Measurements from ENCODE around the gene MYLK4.

Gene MYLK4

DNA sequence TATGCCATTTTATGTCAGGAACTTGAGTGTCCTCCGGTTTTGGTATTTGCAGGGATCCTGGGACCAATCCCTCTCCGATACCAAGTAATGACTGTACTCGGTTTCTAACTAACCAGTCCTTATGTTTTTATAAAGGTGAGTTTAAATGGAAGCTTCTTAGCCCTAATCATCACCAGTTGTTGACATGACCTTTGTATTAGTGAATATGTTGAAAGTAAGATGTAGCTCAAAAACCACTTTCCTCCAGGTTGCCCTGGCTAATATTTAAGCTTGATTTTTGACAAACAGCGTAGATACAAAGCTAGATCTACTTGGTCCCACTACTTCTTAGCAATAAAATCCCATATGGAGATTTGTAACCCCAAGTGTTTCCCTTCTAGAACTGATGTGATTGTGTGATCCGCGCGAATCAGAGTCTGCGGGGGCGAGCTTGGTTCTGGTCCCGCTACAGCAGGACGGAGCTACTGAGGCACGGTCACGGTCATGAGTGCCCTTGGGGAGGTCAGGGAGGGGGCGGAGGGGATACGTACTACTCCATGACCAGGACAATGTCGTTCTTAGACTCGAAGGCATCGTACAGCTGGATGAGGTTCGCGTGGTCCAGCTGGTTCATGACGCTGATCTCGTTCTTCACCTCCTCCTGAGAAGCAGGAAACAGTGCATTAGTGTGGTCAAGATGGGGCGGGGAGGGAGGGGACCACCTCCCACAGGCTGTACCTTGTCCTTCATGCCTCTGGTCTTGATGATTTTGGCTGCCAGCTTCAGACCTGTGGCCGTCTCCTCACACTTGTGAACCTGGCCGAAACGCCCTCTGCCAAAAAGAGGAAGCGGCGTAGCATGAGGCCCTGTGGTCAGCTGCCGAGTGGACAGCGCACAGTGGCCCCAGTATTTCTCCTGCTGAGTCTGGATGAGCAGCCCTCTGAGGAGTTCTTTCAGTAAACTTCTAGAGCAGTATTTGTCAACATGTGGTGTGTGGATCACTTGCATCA lies 65.7 kb downstream of the MYLK4 start:
- H3K36me3 ChIP-seq: no peaks in the 10 kb centered on the region
- TF ChIP-seq, protein P1, sequence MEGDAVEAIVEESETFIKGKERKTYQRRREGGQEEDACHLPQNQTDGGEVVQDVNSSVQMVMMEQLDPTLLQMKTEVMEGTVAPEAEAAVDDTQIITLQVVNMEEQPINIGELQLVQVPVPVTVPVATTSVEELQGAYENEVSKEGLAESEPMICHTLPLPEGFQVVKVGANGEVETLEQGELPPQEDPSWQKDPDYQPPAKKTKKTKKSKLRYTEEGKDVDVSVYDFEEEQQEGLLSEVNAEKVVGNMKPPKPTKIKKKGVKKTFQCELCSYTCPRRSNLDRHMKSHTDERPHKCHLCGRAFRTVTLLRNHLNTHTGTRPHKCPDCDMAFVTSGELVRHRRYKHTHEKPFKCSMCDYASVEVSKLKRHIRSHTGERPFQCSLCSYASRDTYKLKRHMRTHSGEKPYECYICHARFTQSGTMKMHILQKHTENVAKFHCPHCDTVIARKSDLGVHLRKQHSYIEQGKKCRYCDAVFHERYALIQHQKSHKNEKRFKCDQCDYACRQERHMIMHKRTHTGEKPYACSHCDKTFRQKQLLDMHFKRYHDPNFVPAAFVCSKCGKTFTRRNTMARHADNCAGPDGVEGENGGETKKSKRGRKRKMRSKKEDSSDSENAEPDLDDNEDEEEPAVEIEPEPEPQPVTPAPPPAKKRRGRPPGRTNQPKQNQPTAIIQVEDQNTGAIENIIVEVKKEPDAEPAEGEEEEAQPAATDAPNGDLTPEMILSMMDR (IDR thresholded peaks at IDR 0.05): no peak
- no peaks in the 10 kb centered on the region for H3K27me3 ChIP-seq
- H3K27ac ChIP-seq: no peak overlapping the region
- H3K4me3 ChIP-seq: no peak overlapping the region
- intact Hi-C loops (cut with DNase I; ENCODE audit: low total_unique reads): no loop called here
- no peaks in the 10 kb centered on the region for H3K9me3 ChIP-seq
- no peaks in the 10 kb centered on the region for H3K4me1 ChIP-seq
- no peak for DNase-seq

DNA sequence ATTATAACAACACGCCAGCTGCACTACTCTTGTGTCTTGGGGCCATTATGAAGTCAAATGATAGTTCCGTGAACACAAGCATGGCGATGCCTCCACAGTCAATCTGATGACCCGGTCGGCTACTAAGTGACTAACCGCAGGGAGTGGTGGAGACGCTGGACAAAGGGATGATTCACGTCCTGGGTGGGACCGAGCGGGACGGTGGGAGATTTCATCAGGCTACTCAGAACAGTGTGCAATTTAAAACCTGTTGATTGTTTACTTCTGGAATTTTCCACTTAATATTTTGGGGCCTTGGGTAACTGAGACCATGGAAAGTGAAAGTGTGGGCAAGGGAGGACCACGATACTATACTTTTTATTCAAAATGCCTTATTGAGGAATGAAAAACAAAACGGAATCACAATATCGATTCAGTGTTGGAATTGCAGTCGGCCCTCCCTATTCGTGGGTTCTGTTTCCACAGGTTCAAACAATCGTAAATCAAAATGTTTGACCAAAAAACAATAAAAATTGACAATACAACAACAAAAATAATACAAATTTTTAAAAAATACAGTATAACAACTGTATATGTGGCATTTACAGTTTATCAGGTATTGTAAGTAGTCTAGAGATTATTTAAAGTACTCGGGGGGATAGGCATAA lies 66.5 kb downstream of the MYLK4 start:
- Histone ChIP-seq H3K27ac (no peak overlapping the region), H3K36me3 (no peaks in the 10 kb centered on the region), H3K4me3 (no peak overlapping the region), H3K4me1 (no peaks in the 10 kb centered on the region), H3K27me3 (no peaks in the 10 kb centered on the region), H3K9me3 (no peaks in the 10 kb centered on the region)
- TF ChIP-seq, protein P1 (IDR thresholded peaks at IDR 0.05): no peak
- intact Hi-C loops (cut with DNase I; ENCODE audit: low total_unique reads): no loop called here
- DNase-seq: no peak

- intact Hi-C loops (cut with DNase I; ENCODE audit: low total_unique reads): no loop called here
- TF ChIP-seq, protein P1 (IDR thresholded peaks at IDR 0.05): no peak
- H3K27me3 ChIP-seq: no peaks in the 10 kb centered on the region
- H3K9me3 ChIP-seq: no peaks in the 10 kb centered on the region
- H3K4me3 ChIP-seq: no peak overlapping the region
- no peak overlapping the region for H3K27ac ChIP-seq
- H3K36me3 ChIP-seq: no peaks in the 10 kb centered on the region
- H3K4me1 ChIP-seq: no peaks in the 10 kb centered on the region
- no peak for DNase-seq
These were observed 70.3 kb downstream of the MYLK4 start for GRCh38 chr6:2680264-2680922.

GRCh38 chr6:2677080-2677593 lies 73.6 kb downstream of the MYLK4 start:
- intact Hi-C loops (cut with DNase I; ENCODE audit: low total_unique reads): no loop called here
- Histone ChIP-seq H3K4me1 (no peaks in the 10 kb centered on the region), H3K36me3 (no peaks in the 10 kb centered on the region), H3K27ac (no peak overlapping the region), H3K27me3 (no peaks in the 10 kb centered on the region), H3K4me3 (no peak overlapping the region), H3K9me3 (no peaks in the 10 kb centered on the region)
- TF ChIP-seq, protein P1 (IDR thresholded peaks at IDR 0.05): no peak
- no peak for DNase-seq

GRCh38 chr6:2676048-2676447 lies 74.7 kb downstream of the MYLK4 start:
- no peak overlapping the region for H3K4me3 ChIP-seq
- no peak for DNase-seq
- H3K4me1 ChIP-seq: no peaks in the 10 kb centered on the region
- no peaks in the 10 kb centered on the region for H3K9me3 ChIP-seq
- H3K27me3 ChIP-seq: no peaks in the 10 kb centered on the region
- no peaks in the 10 kb centered on the region for H3K36me3 ChIP-seq
- H3K27ac ChIP-seq: no peak overlapping the region
- TF ChIP-seq, protein P1 (IDR thresholded peaks at IDR 0.05): no peak
- intact Hi-C loops (cut with DNase I; ENCODE audit: low total_unique reads): no loop called here
